Panc1 (cell line): ENCODE measurements around the gene LRP1B.
A peak's percentile ranks its signal among the peaks of the same experiment; 100 is the strongest.

Source experiments
- POLR2AphosphoS5 ChIP-seq: IDR thresholded peaks from 2 replicates; pipeline ENCODE4 v1.6.1; 2012; ENCODE audit warnings: mild to moderate bottlenecking, low read depth, low read length, moderate library complexity
- SIN3A ChIP-seq: IDR thresholded peaks from 2 replicates; pipeline ENCODE4 v1.6.1; 2012; ENCODE audit warnings: low read depth, mild to moderate bottlenecking, low read length, moderate library complexity, borderline replicate concordance; ENCODE audit not compliant: insufficient read depth
- TCF7L2 ChIP-seq: IDR thresholded peaks from 2 replicates; pipeline ENCODE4 v1.6.1; 2011; ENCODE audit warnings: mild to moderate bottlenecking, low read depth, low read length, inconsistent platforms
- TF ChIP-seq, protein P1 (sequence below): fragments of 450-650 bp; IDR thresholded peaks from 2 replicates; pipeline ENCODE4 v1.5.1; 2017; ENCODE audit warnings: mild to moderate bottlenecking
- TF ChIP-seq, protein P2 (sequence below), 2 experiments: IDR thresholded peaks; 2 replicates each; pipeline ENCODE4 v1.6.1; 2011 to 2012; ENCODE audit warnings: low read depth in 2 of 2, control low read depth in 1 of 2, low read length in 1 of 2, mild to moderate bottlenecking in 1 of 2, moderate library complexity in 1 of 2; ENCODE audit not compliant: insufficient read depth in 1 of 2

DNA sequence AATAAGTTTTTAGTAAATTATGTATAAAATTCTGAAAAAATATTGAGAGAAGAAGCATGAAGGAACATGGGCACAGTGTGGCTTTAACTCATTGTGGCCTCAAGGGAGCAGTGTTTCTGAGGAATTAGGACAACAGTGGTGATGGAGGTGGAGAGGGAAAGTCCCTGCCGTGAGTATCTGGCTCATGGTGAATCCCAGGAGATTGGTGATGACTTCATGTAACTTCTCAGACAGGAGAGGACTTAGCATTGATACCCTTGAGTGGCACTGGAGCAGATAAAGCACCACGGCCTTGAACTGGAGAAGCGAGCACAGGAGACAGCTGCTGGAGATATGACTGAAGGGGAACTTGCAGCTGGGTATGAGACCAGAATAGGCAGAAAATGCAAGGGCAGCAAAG lies 35.0 kb upstream of the LRP1B start:
- TF ChIP-seq, protein P1, sequence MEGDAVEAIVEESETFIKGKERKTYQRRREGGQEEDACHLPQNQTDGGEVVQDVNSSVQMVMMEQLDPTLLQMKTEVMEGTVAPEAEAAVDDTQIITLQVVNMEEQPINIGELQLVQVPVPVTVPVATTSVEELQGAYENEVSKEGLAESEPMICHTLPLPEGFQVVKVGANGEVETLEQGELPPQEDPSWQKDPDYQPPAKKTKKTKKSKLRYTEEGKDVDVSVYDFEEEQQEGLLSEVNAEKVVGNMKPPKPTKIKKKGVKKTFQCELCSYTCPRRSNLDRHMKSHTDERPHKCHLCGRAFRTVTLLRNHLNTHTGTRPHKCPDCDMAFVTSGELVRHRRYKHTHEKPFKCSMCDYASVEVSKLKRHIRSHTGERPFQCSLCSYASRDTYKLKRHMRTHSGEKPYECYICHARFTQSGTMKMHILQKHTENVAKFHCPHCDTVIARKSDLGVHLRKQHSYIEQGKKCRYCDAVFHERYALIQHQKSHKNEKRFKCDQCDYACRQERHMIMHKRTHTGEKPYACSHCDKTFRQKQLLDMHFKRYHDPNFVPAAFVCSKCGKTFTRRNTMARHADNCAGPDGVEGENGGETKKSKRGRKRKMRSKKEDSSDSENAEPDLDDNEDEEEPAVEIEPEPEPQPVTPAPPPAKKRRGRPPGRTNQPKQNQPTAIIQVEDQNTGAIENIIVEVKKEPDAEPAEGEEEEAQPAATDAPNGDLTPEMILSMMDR: peak; percentile 54
- TF ChIP-seq POLR2AphosphoS5 (no peak), SIN3A (no peak), TCF7L2 (no peak)
- TF ChIP-seq, protein P2, sequence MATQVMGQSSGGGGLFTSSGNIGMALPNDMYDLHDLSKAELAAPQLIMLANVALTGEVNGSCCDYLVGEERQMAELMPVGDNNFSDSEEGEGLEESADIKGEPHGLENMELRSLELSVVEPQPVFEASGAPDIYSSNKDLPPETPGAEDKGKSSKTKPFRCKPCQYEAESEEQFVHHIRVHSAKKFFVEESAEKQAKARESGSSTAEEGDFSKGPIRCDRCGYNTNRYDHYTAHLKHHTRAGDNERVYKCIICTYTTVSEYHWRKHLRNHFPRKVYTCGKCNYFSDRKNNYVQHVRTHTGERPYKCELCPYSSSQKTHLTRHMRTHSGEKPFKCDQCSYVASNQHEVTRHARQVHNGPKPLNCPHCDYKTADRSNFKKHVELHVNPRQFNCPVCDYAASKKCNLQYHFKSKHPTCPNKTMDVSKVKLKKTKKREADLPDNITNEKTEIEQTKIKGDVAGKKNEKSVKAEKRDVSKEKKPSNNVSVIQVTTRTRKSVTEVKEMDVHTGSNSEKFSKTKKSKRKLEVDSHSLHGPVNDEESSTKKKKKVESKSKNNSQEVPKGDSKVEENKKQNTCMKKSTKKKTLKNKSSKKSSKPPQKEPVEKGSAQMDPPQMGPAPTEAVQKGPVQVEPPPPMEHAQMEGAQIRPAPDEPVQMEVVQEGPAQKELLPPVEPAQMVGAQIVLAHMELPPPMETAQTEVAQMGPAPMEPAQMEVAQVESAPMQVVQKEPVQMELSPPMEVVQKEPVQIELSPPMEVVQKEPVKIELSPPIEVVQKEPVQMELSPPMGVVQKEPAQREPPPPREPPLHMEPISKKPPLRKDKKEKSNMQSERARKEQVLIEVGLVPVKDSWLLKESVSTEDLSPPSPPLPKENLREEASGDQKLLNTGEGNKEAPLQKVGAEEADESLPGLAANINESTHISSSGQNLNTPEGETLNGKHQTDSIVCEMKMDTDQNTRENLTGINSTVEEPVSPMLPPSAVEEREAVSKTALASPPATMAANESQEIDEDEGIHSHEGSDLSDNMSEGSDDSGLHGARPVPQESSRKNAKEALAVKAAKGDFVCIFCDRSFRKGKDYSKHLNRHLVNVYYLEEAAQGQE (IDR thresholded peaks at IDR 0.05; ENCODE audit: insufficient read depth in 1 of 2, low read depth in 2 of 2, low read length in 1 of 2): no peak
